HG02840 (cell line): ENCODE results near the gene HEBP1.
A peak's percentile ranks its signal among the peaks of the same experiment; 100 is the strongest.
"Not testable (repeated sequence)": the region's sequence is repeated elsewhere in the genome, so short reads cannot be mapped to it uniquely, and the experiment has no call there.

Experiments used
- ATAC-seq: cut with Tn5 transposase; IDR thresholded peaks from one replicate; pipeline ENCODE4 v1.9.1; 2021; ENCODE audit warnings: mild to moderate bottlenecking, moderate library complexity, moderate number of reproducible peaks; ENCODE audit not compliant: unreplicated experiment, low FRiP score

The HEBP1 gene

GRCh38 chr12:12999959-13000615 lies at the start of gene HEBP1:
Gene HEBP1, minus strand, starts transcription at chr12:13000265. Its CDS starts 151 bp downstream, at chr12:13000114.
- ATAC-seq, result peak; percentile 74

GRCh38 chr12:13049816-13050215 lies 49.8 kb upstream of the HEBP1 start:
- ATAC-seq, result no peak

DNA sequence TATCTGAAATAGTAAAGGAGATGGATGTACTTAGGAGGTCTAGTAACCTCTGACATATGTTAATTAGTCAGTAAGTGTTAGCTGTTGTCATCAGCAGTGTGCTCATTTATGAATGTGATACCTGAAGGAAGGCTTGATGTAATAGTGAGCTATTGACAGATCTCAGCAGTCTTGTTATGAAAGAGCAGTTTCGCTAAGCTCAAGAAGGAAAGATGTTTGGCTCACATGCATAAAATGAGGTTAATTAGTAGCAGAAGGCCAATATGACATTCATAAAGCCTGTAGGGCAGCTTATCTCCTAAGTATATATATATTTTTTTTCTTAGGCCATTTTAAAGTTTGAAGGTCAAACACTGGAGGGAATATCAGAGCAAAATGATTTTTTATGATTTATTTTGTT lies 46.9 kb upstream of the HEBP1 start:
- no peak for ATAC-seq

DNA sequence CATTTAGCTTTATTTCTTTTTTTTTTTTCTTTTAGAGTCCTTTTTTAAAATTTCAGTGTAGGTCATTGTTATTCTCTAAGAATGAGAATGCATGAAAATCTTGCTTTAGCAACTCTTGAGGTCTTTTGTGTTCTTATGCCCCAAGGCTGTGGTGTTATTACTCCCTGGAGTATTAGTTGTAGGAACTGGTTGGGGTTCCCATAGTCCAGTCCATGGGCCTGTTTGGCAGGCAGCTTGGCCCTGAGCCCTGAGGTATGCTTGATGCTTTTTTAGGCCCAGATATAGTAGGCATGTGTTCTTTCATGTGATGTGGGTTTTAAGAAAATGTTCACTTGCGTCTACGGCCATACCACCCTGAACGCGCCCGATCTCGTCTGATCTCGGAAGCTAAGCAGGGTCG lies 45.8 kb upstream of the HEBP1 start:
- no peak for ATAC-seq

- no peak for ATAC-seq
Observed at GRCh38 chr12:13044906-13045299, 44.8 kb upstream of the HEBP1 start.

GRCh38 chr12:13044002-13044905 lies 44.2 kb upstream of the HEBP1 start, which contains the start of gene FAM234B:
Gene FAM234B, plus strand, starts transcription at chr12:13044381. Its CDS starts 23 bp downstream, at chr12:13044404.
- peak; percentile 79 for ATAC-seq

DNA sequence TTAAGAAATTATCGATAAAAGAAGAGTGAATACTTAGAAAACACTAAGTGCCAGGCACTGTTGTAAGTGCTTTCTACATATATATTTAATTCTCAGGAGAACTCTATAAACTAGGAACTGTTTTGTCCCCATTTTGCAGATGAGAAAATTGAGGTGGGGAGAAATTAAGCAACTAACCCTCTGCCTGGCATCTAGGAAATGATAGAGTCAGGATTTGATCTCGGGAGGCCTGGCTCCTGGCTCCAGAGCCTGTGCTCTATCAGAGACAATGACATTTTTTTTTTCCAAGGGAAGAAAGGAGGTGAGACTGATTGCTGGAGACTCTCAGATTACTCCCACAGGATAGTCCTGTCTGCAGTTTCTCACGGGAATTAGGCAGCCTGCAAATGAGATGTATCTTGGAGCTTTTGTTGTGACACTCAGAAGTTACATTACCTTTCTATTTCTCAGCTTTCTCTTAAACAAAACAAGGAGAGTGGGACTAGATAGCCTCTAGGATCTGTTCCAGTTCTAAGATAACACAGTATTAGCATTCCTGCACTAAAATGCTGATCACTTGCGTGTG lies 42.7 kb upstream of the HEBP1 start:
- ATAC-seq, result no peak

- ATAC-seq, result no peak
Observed at GRCh38 chr12:13041224-13041623, 41.2 kb upstream of the HEBP1 start.

GRCh38 chr12:13039328-13039956 lies 39.4 kb upstream of the HEBP1 start:
- no peak for ATAC-seq

GRCh38 chr12:13038491-13039161 lies 38.6 kb upstream of the HEBP1 start:
- ATAC-seq, result no peak

GRCh38 chr12:13036881-13037280 lies 36.8 kb upstream of the HEBP1 start:
- no peak for ATAC-seq

GRCh38 chr12:13035335-13035734 lies 35.3 kb upstream of the HEBP1 start:
- ATAC-seq, result not testable (repeated sequence)

GRCh38 chr12:13033476-13033875 lies 33.4 kb upstream of the HEBP1 start:
- no peak for ATAC-seq

DNA sequence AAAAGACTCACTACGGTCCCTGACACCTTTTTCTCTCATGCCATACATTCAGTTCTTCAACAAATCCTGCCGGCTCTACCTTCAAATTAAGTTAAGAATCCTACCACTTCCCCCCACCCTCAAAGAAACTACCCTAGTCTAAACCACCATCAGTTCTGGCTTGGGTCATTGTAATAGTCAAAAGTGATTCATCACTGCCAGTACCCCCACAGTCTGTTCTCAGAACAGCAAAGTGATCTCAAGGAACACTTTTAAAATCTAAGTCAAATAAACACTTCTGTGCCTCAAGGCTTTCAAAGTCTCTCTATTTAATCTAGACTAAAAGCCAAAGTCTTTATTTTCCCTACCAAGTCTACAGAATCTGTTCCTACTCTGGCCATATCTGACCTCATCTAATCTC lies 32.1 kb upstream of the HEBP1 start:
- ATAC-seq, result no peak

DNA sequence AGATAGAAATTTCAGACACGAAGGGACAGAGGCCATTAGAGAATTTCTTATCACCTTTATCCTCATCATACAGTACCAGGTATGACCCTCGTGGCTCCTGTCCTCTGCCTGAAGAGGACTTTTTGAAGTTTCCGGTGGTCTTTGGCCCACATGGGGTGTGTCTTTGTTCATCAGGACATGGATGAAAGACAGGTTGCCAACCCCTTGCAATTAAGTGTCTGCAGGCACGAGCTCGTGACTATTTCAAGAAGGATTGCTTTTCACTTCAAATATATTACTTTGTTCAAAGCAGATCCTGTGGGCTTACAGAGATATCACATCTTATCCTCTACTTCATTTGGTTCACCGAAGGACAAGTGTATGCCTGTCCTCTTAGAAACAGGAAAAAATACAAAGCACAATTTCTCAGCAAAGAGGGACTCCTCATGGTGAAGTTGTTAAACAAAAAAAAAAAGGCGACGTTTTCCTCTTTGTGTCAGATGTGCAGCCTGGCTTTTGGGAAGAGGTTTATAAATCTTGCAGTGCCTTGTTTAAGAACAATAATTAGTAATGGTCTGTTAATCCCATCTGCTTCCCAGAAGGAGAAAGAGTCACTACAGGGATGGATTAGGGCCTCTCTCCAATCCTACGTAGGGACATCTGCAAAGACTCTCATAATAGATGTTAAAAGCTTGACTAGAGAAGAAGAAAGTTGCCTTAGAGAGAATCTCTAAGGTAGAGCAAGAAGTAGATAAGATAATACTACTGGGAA lies 30.7 kb upstream of the HEBP1 start:
- ATAC-seq, result no peak

DNA sequence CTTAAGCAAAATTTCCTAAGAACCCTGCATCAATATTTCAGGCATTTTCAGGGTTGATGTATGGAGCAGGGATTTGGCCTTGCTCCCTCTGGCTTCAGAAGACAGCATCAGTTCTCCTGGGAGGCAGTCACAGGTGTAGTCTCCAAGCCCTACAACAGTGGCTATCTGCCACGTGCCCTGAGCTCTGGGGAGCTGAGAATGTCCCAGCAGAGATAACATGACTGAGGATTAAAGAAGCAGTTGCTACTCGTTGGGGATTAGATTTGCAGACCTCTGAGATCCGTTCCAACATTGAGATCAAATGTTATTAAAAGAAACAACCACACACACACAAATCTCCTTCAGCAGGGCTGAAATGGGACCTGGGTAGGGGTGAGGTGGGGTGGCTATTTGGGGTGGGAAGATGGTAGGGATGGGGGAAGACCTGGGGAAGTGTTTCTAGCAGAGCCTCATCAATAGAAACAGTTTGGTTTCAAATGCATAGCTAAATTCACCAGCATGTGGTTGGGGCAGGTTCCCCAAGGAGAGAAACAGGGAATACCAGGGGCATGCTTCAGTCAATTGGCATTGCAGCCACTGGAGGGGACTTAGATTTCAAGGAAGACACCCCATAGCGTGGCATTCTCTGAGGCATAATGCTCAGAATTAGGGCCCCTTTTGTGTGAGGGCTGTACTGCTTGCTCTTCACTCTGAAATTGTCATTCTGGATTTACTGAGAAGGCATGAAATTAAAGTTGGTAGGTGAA lies 28.9 kb upstream of the HEBP1 start:
- no peak for ATAC-seq

DNA sequence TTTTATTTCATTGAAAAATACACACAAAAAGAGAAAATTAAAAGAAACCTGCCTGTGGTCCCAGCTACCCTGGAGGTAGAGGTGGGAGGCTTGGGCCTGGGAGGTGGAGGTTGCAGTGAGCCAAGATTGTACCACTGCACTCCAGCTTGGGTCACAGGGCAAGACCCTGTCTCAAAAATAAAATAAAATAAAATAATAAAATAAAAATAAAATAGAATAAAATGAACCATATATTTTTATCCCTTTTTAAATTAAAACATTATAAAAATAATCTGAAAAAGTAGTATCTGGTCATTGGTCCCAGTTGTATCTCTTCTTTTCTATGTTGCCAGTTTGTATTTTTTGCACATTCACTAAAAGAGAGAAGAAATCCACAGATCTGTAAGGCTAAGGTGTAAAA lies 27.4 kb upstream of the HEBP1 start:
- no peak for ATAC-seq

DNA sequence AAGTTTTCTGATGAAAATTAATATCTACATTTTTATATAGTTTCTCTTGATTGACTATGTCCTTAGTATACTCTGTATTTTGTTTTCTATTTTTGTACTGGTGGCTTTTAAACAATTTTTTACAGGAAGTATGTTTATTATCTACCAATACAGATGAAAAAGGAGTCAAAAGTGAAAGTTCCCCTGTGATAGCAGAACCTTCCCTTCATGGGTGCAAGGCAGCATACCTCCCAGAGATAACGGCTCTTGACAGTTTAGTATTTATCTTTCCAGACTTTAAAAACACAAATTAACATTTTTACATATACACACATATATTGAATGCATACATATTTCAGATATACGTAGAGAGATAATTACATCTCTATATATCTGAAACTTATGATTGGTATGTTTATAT lies 27.0 kb upstream of the HEBP1 start:
- no peak for ATAC-seq

- ATAC-seq, result no peak
Observed at GRCh38 chr12:13026286-13026685, 26.2 kb upstream of the HEBP1 start.
